GM19239 (cell line): ENCODE results near the gene KRT73.

Source experiments
- DNase-seq: peaks from one replicate; pipeline ENCODE4 v3.0.0; 2011; ENCODE audit warnings: low spot score; ENCODE audit not compliant: insufficient read length
- FAIRE-seq: peaks from 2 replicates; lab custom pipeline; 2011; peaks lifted over from hg19 to GRCh38; lab: Jason Lieb, UNC

KRT73 gene

GRCh38 chr12:52646613-52647012 lies 28.3 kb upstream of the KRT73 start:
- DNase-seq = no peak
- FAIRE-seq = no peak

GRCh38 chr12:52645982-52646381 lies 27.6 kb upstream of the KRT73 start:
- DNase-seq (no peak), FAIRE-seq (no peak)

- no peak for FAIRE-seq
Measured at GRCh38 chr12:52645120-52645761, 26.9 kb upstream of the KRT73 start.

GRCh38 chr12:52644078-52644415 lies 25.7 kb upstream of the KRT73 start:
- DNase-seq = no peak

More at GRCh38 chr12:52645120-52645761, 26.9 kb upstream of the KRT73 start:
- no peak for DNase-seq

GRCh38 chr12:52643233-52644077 lies 25.1 kb upstream of the KRT73 start:
- FAIRE-seq (no peak), DNase-seq (no peak)

More at GRCh38 chr12:52644078-52644415, 25.7 kb upstream of the KRT73 start:
- no peak for FAIRE-seq

GRCh38 chr12:52641468-52641867 lies 23.1 kb upstream of the KRT73 start:
- DNase-seq = no peak
- no peak for FAIRE-seq

GRCh38 chr12:52637299-52637698 lies 18.9 kb upstream of the KRT73 start:
- DNase-seq = no peak
- no peak for FAIRE-seq

GRCh38 chr12:52636592-52637258 lies 18.4 kb upstream of the KRT73 start:
- FAIRE-seq = no peak
- no peak for DNase-seq

- FAIRE-seq = peak; percentile 39
- no peak for DNase-seq
Measured at GRCh38 chr12:52636189-52636588, 17.8 kb upstream of the KRT73 start.

- no peak for DNase-seq
- no peak for FAIRE-seq
Measured at GRCh38 chr12:52634266-52635056, 16.1 kb upstream of the KRT73 start.

- no peak for DNase-seq
- no peak for FAIRE-seq
Measured at GRCh38 chr12:52633383-52633782, 15.0 kb upstream of the KRT73 start.

- DNase-seq = no peak
- FAIRE-seq = no peak
Measured at GRCh38 chr12:52632656-52633055, 14.3 kb upstream of the KRT73 start.

- DNase-seq (no peak), FAIRE-seq (no peak)
Measured at GRCh38 chr12:52631676-52632459, 13.5 kb upstream of the KRT73 start.

GRCh38 chr12:52631264-52631663 lies 12.9 kb upstream of the KRT73 start:
- FAIRE-seq (no peak), DNase-seq (no peak)

GRCh38 chr12:52630599-52631200 lies 12.3 kb upstream of the KRT73 start:
- FAIRE-seq (no peak), DNase-seq (no peak)

- no peak for DNase-seq
- no peak for FAIRE-seq
Measured at GRCh38 chr12:52630008-52630500, 11.7 kb upstream of the KRT73 start.

- FAIRE-seq = no peak
- no peak for DNase-seq
Measured at GRCh38 chr12:52629281-52630007, 11.1 kb upstream of the KRT73 start.

- no peak for FAIRE-seq
- no peak for DNase-seq
Measured at GRCh38 chr12:52628841-52629240, 10.5 kb upstream of the KRT73 start.
